SK-N-SH (cell line): ENCODE measurements around the gene ARHGDIA. TPM values are rescaled to one million over a fixed set of nuclear protein-coding genes. Genes with fewer than 3 reads are reported as not detected.

ENCODE experiments used
- CTCF ChIA-PET: fragments of 300-600, 350-600 bp; formaldehyde crosslinking; extraction: SDS; loops from one replicate; lab custom pipeline; 2021; lab: Yijun Ruan, JAX
- POLR2A ChIA-PET: fragments of 350-600 bp; sonication (Branson Sonifier 250); formaldehyde crosslinking; extraction: SDS; loops from one replicate; lab custom pipeline; 2020; ENCODE audit warnings: antibody characterized with exemption, inconsistent platforms; lab: Yijun Ruan, JAX
- DNase-seq: peaks from one replicate; pipeline ENCODE4 v3.0.0; 2012
- H2AFZ ChIP-seq: fragments of 200-600 bp; sonication (generic); 2 replicates; pipeline ENCODE4 v1.8.1; 2016; ENCODE audit warnings: antibody characterized with exemption, mild to moderate bottlenecking, low read depth
- H3F3A ChIP-seq: fragments of 200-600 bp; sonication (generic); replicated peaks from 2 replicates; pipeline ENCODE3; 2016; ENCODE audit warnings: antibody characterized with exemption, mild to moderate bottlenecking; ENCODE audit not compliant: insufficient read depth
- H3K27ac ChIP-seq, 2 experiments: fragments of 200-500 bp in 1 of 2; fragments of 200-600 bp in 1 of 2; sonication (Bioruptor generic) in 1 of 2; sonication (generic), shearing (Covaris generic) in 1 of 2; 2 replicates each; pipeline versions ENCODE4 v1.5.1 to v1.6.1; 2014 to 2016; ENCODE audit warnings: low read depth in 2 of 2, inconsistent platforms in 1 of 2, low read length in 1 of 2, mild to moderate bottlenecking in 1 of 2, mixed read lengths in 1 of 2
- H3K27me3 ChIP-seq: fragments of 200-600 bp; sonication (generic), shearing (Covaris generic); 2 replicates; pipeline ENCODE4 v1.6.1; 2016; ENCODE audit warnings: mixed run types; ENCODE audit not compliant: insufficient read depth
- H3K36me3 ChIP-seq, 2 experiments: fragments of 200-500 bp in 1 of 2; fragments of 200-600 bp in 1 of 2; sonication (Bioruptor generic) in 1 of 2; sonication (generic) in 1 of 2; replicated peaks in 1 of 2; 2 replicates each; pipeline versions ENCODE3 to v1.5.1; 2014 to 2016; ENCODE audit warnings: low read length in 1 of 2, mild to moderate bottlenecking in 1 of 2; ENCODE audit not compliant: insufficient read depth in 2 of 2, control insufficient read depth in 1 of 2
- H3K4me1 ChIP-seq, 2 experiments: fragments of 200-500 bp in 1 of 2; fragments of 200-600 bp in 1 of 2; sonication (Bioruptor generic) in 1 of 2; sonication (generic), shearing (Covaris generic) in 1 of 2; 2 replicates each; pipeline versions ENCODE4 v1.5.1 to v1.6.1; 2014 to 2016; ENCODE audit warnings: low read depth in 1 of 2, low read length in 1 of 2, mixed run types in 1 of 2; ENCODE audit not compliant: insufficient read depth in 2 of 2, control insufficient read depth in 1 of 2
- H3K4me2 ChIP-seq: fragments of 200-600 bp; sonication (generic), shearing (Covaris generic); 2 replicates; pipeline ENCODE4 v1.6.1; 2017; ENCODE audit warnings: mixed run types
- H3K4me3 ChIP-seq, 2 experiments: fragments of 200-500 bp in 1 of 2; fragments of 200-600 bp in 1 of 2; sonication (Bioruptor generic) in 1 of 2; sonication (generic), shearing (Covaris generic) in 1 of 2; 2 replicates each; pipeline versions ENCODE4 v1.5.1 to v1.8.1; 2014 to 2016; ENCODE audit warnings: low read depth in 2 of 2, inconsistent platforms in 1 of 2, low read length in 1 of 2, mild to moderate bottlenecking in 1 of 2, mixed read lengths in 1 of 2, moderate library complexity in 1 of 2
- H3K79me2 ChIP-seq: fragments of 200-600 bp; sonication (generic); 2 replicates; pipeline ENCODE4 v1.8.1; 2017; ENCODE audit warnings: mild to moderate bottlenecking; ENCODE audit not compliant: insufficient read depth
- H3K9ac ChIP-seq: fragments of 200-600 bp; sonication (generic); 2 replicates; pipeline ENCODE4 v1.6.1; 2017; ENCODE audit warnings: mixed run types
- H3K9me2 ChIP-seq: fragments of 200-600 bp; sonication (generic); 2 replicates; pipeline ENCODE4 v1.6.1; 2017; ENCODE audit warnings: mixed run types
- H3K9me3 ChIP-seq: fragments of 200-600 bp; sonication (generic); 2 replicates; pipeline ENCODE4 v1.6.1; 2017; ENCODE audit warnings: mixed run types, mild to moderate bottlenecking, moderate library complexity
- H4K20me1 ChIP-seq: fragments of 200-600 bp; sonication (generic); 2 replicates; pipeline ENCODE4 v1.6.1; 2017; ENCODE audit warnings: mild to moderate bottlenecking, mixed run types; ENCODE audit not compliant: insufficient read depth
- CTCF ChIP-seq: fragments of 200-600 bp; sonication (generic); IDR thresholded peaks from 2 replicates; pipeline ENCODE4 v1.6.1; 2017; ENCODE audit warnings: antibody characterized with exemption, mild to moderate bottlenecking, moderate library complexity
- FOSL2 ChIP-seq: IDR thresholded peaks from 2 replicates; pipeline ENCODE4 v1.4.0; 2012; ENCODE audit warnings: low read depth, mild to moderate bottlenecking, moderate library complexity, borderline replicate concordance
- FOXM1 ChIP-seq: IDR thresholded peaks from 2 replicates; pipeline ENCODE4 v1.4.0; 2012; ENCODE audit warnings: low read depth, mild to moderate bottlenecking
- GABPA ChIP-seq: IDR thresholded peaks from 2 replicates; pipeline ENCODE4 v1.4.0; 2012; ENCODE audit warnings: low read depth, mild to moderate bottlenecking
- GATA2 ChIP-seq: sonication (generic); formaldehyde crosslinking; IDR thresholded peaks from 2 replicates; pipeline ENCODE4 v1.5.0; 2020; ENCODE audit warnings: mild to moderate bottlenecking, missing genetic modification reagents
- MEF2A ChIP-seq: IDR thresholded peaks from 2 replicates; pipeline ENCODE4 v1.4.0; 2012; ENCODE audit warnings: low read depth, borderline replicate concordance
- MXI1 ChIP-seq: IDR thresholded peaks from 2 replicates; pipeline ENCODE4 v1.6.1; 2012; ENCODE audit warnings: mild to moderate bottlenecking, low read depth, low read length, improper control_type of control experiment
- RAD21 ChIP-seq: IDR thresholded peaks from 2 replicates; pipeline ENCODE4 v1.6.1; 2012; ENCODE audit warnings: mild to moderate bottlenecking, low read length
- REST ChIP-seq: IDR thresholded peaks from 2 replicates; pipeline ENCODE4 v1.6.1; 2012; ENCODE audit warnings: mild to moderate bottlenecking, low read depth, low read length, moderate library complexity
- RFX5 ChIP-seq: IDR thresholded peaks from 2 replicates; pipeline ENCODE4 v1.6.1; 2012; ENCODE audit warnings: mild to moderate bottlenecking, improper control_type of control experiment, low read length
- RXRA ChIP-seq: IDR thresholded peaks from 2 replicates; pipeline ENCODE4 v1.4.0; 2012; ENCODE audit warnings: low read depth, mild to moderate bottlenecking, borderline replicate concordance
- SIN3A ChIP-seq: IDR thresholded peaks from 2 replicates; pipeline ENCODE4 v1.6.1; 2012; ENCODE audit warnings: low read depth, mild to moderate bottlenecking, low read length, moderate library complexity, borderline replicate concordance
- SMC3 ChIP-seq: IDR thresholded peaks from 2 replicates; pipeline ENCODE4 v1.6.1; 2012; ENCODE audit warnings: low read depth, low read length, improper control_type of control experiment
- TAF1 ChIP-seq: IDR thresholded peaks from 2 replicates; pipeline ENCODE4 v1.6.1; 2012; ENCODE audit warnings: low read depth, mild to moderate bottlenecking, low read length, moderate library complexity, borderline replicate concordance
- TCF12 ChIP-seq: IDR thresholded peaks from 2 replicates; pipeline ENCODE4 v1.4.0; 2012
- TEAD4 ChIP-seq: IDR thresholded peaks from 2 replicates; pipeline ENCODE4 v1.4.0; 2012; ENCODE audit warnings: mild to moderate bottlenecking, borderline replicate concordance; ENCODE audit not compliant: insufficient read depth
- WGBS: methylation state at CpG from one replicate; pipeline ENCODE4 v1.1.6; 2017; ENCODE audit warnings: low lambda C conversion rate; 5-methylcytosine and 5-hydroxymethylcytosine counted together
- polyA plus RNA-seq, 3 experiments: library from polyadenylated mRNA; depleted of rRNA; stranded (reverse); fragments of >200 nt; gene quantifications; 2 replicates each; pipeline ENCODE4 v1.2.3, GENCODE V29; 2012
- TF ChIP-seq, protein P1 (sequence below): IDR thresholded peaks from 2 replicates; pipeline ENCODE4 v1.4.0; 2012; ENCODE audit warnings: low read depth, borderline replicate concordance
- TF ChIP-seq, protein P2 (sequence below): IDR thresholded peaks from 2 replicates; pipeline ENCODE4 v1.4.0; 2012; ENCODE audit warnings: low read depth

Gene ARHGDIA
- polyA plus RNA-seq, 1 of the 3 experiments (the other 2 are of a cell fraction), result 385 TPM

- TF ChIP-seq REST (no peak), RXRA (no peak), FOSL2 (no peak)
- TF ChIP-seq, protein P1, sequence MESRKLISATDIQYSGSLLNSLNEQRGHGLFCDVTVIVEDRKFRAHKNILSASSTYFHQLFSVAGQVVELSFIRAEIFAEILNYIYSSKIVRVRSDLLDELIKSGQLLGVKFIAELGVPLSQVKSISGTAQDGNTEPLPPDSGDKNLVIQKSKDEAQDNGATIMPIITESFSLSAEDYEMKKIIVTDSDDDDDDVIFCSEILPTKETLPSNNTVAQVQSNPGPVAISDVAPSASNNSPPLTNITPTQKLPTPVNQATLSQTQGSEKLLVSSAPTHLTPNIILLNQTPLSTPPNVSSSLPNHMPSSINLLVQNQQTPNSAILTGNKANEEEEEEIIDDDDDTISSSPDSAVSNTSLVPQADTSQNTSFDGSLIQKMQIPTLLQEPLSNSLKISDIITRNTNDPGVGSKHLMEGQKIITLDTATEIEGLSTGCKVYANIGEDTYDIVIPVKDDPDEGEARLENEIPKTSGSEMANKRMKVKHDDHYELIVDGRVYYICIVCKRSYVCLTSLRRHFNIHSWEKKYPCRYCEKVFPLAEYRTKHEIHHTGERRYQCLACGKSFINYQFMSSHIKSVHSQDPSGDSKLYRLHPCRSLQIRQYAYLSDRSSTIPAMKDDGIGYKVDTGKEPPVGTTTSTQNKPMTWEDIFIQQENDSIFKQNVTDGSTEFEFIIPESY, result no peak
Measured at GRCh38 chr17:81911277-81911961, 40.3 kb upstream of the ARHGDIA start, which contains the start of gene PCYT2 (continued).

GRCh38 chr17:81910840-81911276 lies 39.7 kb upstream of the ARHGDIA start:
- H4K20me1 ChIP-seq, result peaks cover 22% of the 10 kb centered on the region
- peak overlapping the region; percentile 85 to 96 for H3K4me3 ChIP-seq
- peak overlapping the region; percentile 100 for H3K4me2 ChIP-seq
- H3K36me3 ChIP-seq, result peaks cover 26 to 73% of the 10 kb centered on the region in 2 experiments
- ChIA-PET CTCF (interaction anchor here (0.6 to 3.8 kb wide), 5 partner anchors 9 to 110 kb away, joined by 3 to 20 read pairs (median 4); no protein-coding TSS in a partner anchor), POLR2A (interaction anchor here (0.6 to 1.7 kb wide), 2 partner anchors 9 to 44 kb away, joined by 3 to 6 read pairs; no protein-coding TSS in a partner anchor)
- WGBS, result 3% methylated on average over 18 of the region's 55 CpGs
- H3K9me3 ChIP-seq, result no peaks in the 10 kb centered on the region
- H3F3A ChIP-seq, result peaks cover 12% of the 10 kb centered on the region
- no peaks in the 10 kb centered on the region for H3K27me3 ChIP-seq
- peak overlapping the region; percentile 71 for H3K9ac ChIP-seq
- H3K79me2 ChIP-seq, result peaks cover 17% of the 10 kb centered on the region
- peak overlapping the region in 1 of 2 experiments; percentile 44; a peak in 1 of 4 replicates for H3K27ac ChIP-seq
- peaks cover 8 to 15% of the 10 kb centered on the region in 2 experiments; a peak in 2 of 4 replicates for H3K4me1 ChIP-seq
- H2AFZ ChIP-seq, result no peak overlapping the region; the same call in 1 of the 2 replicates
- H3K9me2 ChIP-seq, result no peaks in the 10 kb centered on the region
- DNase-seq, result no peak
- 0 out of 2 replicates have a peak, but pooled peaks have one; percentile 14 for TF ChIP-seq GABPA
- TF ChIP-seq SIN3A, result peak; percentile 20; the same call in 1 of the 2 replicates
- no peak for TF ChIP-seq TCF12
- peak; percentile 49; the same call in 1 of the 2 replicates for TF ChIP-seq MXI1
- TF ChIP-seq RFX5, result no peak
- no peak for TF ChIP-seq TAF1
- TF ChIP-seq SMC3, result no peak
- TF ChIP-seq GATA2 (CRISPR knock-in tag), result no peak
- TF ChIP-seq TEAD4, result no peak
- TF ChIP-seq REST, result no peak
- TF ChIP-seq, protein P2, sequence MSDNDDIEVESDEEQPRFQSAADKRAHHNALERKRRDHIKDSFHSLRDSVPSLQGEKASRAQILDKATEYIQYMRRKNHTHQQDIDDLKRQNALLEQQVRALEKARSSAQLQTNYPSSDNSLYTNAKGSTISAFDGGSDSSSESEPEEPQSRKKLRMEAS, result no peak
- TF ChIP-seq MEF2A, result no peak
- TF ChIP-seq FOXM1, result no peak
- no peak for TF ChIP-seq CTCF
- no peak for TF ChIP-seq RAD21
